Motor neuron (in vitro differentiated cells): ENCODE measurements around the gene ZNF536. TPM values are rescaled to one million over a fixed set of nuclear protein-coding genes. Genes with fewer than 3 reads are reported as not detected.

ENCODE experiments used
- ATAC-seq, 8 experiments: fragments of 200-7000 bp; cut with Tn5 transposase; replicated peaks in 6 of 8; 2 replicates each; pipeline ENCODE4 v1.8.0; 2021; ENCODE audit warnings: mild to moderate bottlenecking in 8 of 8, moderate library complexity in 8 of 8
- H3K27ac ChIP-seq, 2 donors: fragments of 250-450 bp; sonication (Bioruptor Pico); 2 replicates each; pipeline ENCODE4 v1.9.0; 2021; ENCODE audit warnings: antibody characterized with exemption in 2 of 2, mild to moderate bottlenecking in 2 of 2, moderate library complexity in 1 of 2
- H3K4me1 ChIP-seq, 2 donors: fragments of 250-450 bp; sonication (Bioruptor Pico); replicated peaks in 1 of 2; 2 replicates each; pipeline ENCODE4 v1.6.1; 2021; ENCODE audit warnings: antibody characterized with exemption in 2 of 2, mild to moderate bottlenecking in 2 of 2, moderate library complexity in 1 of 2
- H3K4me3 ChIP-seq, 5 donors: fragments of 250-450 bp; sonication (Bioruptor Pico); 2 replicates each; pipeline ENCODE4 v1.9.0; 2021; ENCODE audit warnings: antibody characterized with exemption in 5 of 5, mild to moderate bottlenecking in 5 of 5, moderate library complexity in 4 of 5
- WGBS, 10 experiments: fragments of 450-650 bp; shearing (Covaris generic); methylation state at CpG; one replicate each; pipeline ENCODE4 v1.0.0; 2022; 5-methylcytosine and 5-hydroxymethylcytosine counted together
- in situ Hi-C, 9 experiments: fragments of 400-800 bp; cut with MboI; loops; one replicate each; pipeline ENCODE4 v1.15.0; 2021; ENCODE audit warnings: low sequenced_read_pairs in 9 of 9, low pct_unique_long_range_greater_than_20kb in 2 of 9; ENCODE audit not compliant: unreplicated experiment in 9 of 9
- total RNA-seq, 8 experiments: library from RNA; unstranded; fragments of 300-600 nt; gene quantifications; 2 replicates each; pipeline versions ENCODE4 v1.2.3 to v1.2.4, GENCODE V29; 2022

Gene ZNF536
- total RNA-seq, 8 experiments from 2014 or later, result 10.0 to 37.2 (median 25.4) TPM

- 40 to 97% (median 83%) methylated on average over 1 to 7 of the region's 7 CpGs; no CpG with 5 or more reads in 1 of the 10 experiments for WGBS, 10 experiments
- ATAC-seq, result peak in 4 of 8 experiments; percentile 57 to 76 (median 65)
- H3K4me3 ChIP-seq, result no peak overlapping the region
- no peak overlapping the region for H3K27ac ChIP-seq
- in situ Hi-C loops, result no loop called here
- H3K4me1 ChIP-seq, result peaks cover 27 to 45% of the 10 kb centered on the region in 2 donors
Measured at GRCh38 chr19:30525383-30525782, 153.2 kb downstream of the ZNF536 start.

- Histone ChIP-seq H3K27ac (no peak overlapping the region), H3K4me1 (peaks cover 11 to 28% of the 10 kb centered on the region in 2 donors), H3K4me3 (no peak overlapping the region)
- in situ Hi-C loops, result no loop called here
- WGBS, 10 experiments, result 51 to 100% (median 91%) methylated on average over 2 to 7 of the region's 8 CpGs; no CpG with 5 or more reads in 1 of the 10 experiments
- no peak for ATAC-seq
Measured at GRCh38 chr19:30528919-30529318, 156.7 kb downstream of the ZNF536 start.

DNA sequence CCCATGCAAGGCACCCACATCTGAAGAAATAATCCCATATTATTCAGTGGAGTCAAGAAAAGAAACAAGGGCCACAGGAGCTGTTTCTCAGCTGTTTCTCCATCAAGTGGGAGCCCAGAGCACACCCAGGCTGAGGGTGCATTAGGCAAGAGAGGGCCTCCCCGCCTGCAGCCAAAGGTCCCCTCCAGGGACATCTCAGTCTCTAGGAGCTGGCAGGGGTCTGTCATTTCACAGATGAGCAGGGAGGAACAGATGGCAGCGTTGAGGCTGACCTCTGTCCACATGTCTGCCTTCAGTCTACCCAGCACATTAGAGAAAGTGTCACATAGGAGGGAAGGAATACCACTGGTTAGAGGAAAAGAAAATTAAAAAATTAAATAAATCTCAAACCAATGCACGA, 157.7 kb downstream of the ZNF536 start:
- H3K4me1 ChIP-seq, result peaks cover 5 to 21% of the 10 kb centered on the region in 2 donors
- no peak overlapping the region for H3K4me3 ChIP-seq
- in situ Hi-C loops, result no loop called here
- peak in 1 of 8 experiments; percentile 38 for ATAC-seq
- 20 to 100% (median 70%) methylated on average over 1 to 3 of the region's 3 CpGs; no CpG with 5 or more reads in 2 of the 10 experiments for WGBS, 10 experiments
- no peak overlapping the region for H3K27ac ChIP-seq

GRCh38 chr19:30530751-30531150, 158.6 kb downstream of the ZNF536 start:
- no peak overlapping the region for H3K4me3 ChIP-seq
- H3K4me1 ChIP-seq, result peaks cover 5 to 21% of the 10 kb centered on the region in 2 donors
- no peak for ATAC-seq
- in situ Hi-C loops, result no loop called here
- 60 to 100% (median 86%) methylated on average over 1 to 4 of the region's 6 CpGs; no CpG with 5 or more reads in 5 of the 10 experiments for WGBS, 10 experiments
- H3K27ac ChIP-seq, result no peak overlapping the region

DNA sequence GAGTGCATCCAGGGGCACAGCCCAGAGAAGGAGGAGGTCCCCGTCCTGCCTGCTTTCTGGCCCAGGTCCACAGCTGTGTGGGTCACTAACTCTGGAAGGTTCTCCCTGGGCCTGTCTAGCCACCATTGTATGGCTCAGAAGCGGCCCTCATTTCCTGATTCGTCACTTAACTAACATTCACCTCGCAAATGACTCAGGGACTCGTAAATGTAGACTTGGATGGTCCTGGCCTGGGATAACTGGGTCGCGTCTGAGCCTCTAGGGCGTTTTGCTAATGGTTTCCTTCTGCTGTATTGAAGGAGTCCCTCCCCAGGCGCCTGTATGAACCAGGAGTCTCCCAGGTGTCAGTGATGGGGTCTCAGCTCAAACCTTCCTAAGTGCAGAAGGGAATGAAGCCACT, 162.8 kb downstream of the ZNF536 start:
- no peak overlapping the region for H3K27ac ChIP-seq
- 20 to 100% (median 90%) methylated on average over 1 to 6 of the region's 9 CpGs; no CpG with 5 or more reads in 3 of the 10 experiments for WGBS, 10 experiments
- H3K4me3 ChIP-seq, result no peak overlapping the region
- no peak for ATAC-seq
- in situ Hi-C loops, result no loop called here
- H3K4me1 ChIP-seq, result peaks cover 0 to 5% of the 10 kb centered on the region in 2 donors

GRCh38 chr19:30536975-30537374, 164.8 kb downstream of the ZNF536 start:
- Histone ChIP-seq H3K4me3 (no peak overlapping the region), H3K4me1 (peaks cover 0 to 3% of the 10 kb centered on the region in 2 donors), H3K27ac (no peak overlapping the region)
- ATAC-seq, result no peak
- 60 to 100% (median 97%) methylated on average over 1 to 3 of the region's 7 CpGs; no CpG with 5 or more reads in 6 of the 10 experiments for WGBS, 10 experiments
- in situ Hi-C loops, result no loop called here

DNA sequence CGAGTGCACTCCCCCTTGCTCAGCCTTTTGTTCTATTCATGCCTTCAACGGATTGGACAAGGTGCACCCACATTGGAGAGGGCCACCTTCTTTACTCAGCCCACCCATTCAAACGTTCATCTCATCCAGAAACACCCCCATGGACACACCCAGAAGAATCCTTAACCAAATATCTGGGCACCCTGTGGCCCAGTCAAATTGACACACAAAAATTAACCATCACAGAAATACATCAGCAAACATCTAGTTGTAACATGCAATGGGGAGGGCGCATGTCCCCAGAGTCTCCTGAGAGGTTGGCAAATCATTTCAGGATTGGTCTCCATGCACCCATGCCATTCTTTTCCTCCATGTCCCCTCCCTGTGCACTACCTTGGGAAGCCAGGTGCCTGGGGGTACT, 167.1 kb downstream of the ZNF536 start:
- H3K4me1 ChIP-seq, result peaks cover 0 to 3% of the 10 kb centered on the region in 2 donors
- no peak overlapping the region for H3K27ac ChIP-seq
- ATAC-seq, result no peak
- 62 to 100% (median 81%) methylated on average over 1 to 4 of the region's 4 CpGs; no CpG with 5 or more reads in 5 of the 10 experiments for WGBS, 10 experiments
- no peak overlapping the region for H3K4me3 ChIP-seq
- in situ Hi-C loops, result no loop called here

DNA sequence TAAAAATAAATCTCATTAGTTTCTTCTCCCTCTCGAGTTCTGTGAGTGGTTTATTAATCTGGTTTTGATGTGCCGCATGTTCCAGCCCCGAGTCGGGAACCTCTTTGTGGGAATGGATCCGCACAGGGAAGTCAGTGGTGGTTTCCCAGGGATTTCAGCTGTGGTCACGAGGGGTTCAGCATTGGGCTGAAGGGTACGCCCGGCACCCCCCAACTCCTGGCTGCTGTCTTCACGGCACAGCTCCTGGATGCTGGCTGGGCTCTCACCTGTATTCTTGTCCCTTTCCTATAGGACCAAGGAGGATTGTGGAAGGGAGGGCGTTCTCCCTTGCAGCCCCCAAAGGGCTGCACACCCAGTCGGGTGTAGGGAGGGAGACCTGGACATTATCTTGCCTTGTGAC, 167.8 kb downstream of the ZNF536 start:
- Histone ChIP-seq H3K4me1 (peaks cover 0 to 3% of the 10 kb centered on the region in 2 donors), H3K27ac (no peak overlapping the region), H3K4me3 (no peak overlapping the region)
- no peak for ATAC-seq
- WGBS, 10 experiments, result 47 to 94% (median 89%) methylated on average over 3 to 9 of the region's 11 CpGs; no CpG with 5 or more reads in 4 of the 10 experiments
- in situ Hi-C loops, result no loop called here

GRCh38 chr19:30540761-30541160, 168.6 kb downstream of the ZNF536 start:
- no peak for ATAC-seq

DNA sequence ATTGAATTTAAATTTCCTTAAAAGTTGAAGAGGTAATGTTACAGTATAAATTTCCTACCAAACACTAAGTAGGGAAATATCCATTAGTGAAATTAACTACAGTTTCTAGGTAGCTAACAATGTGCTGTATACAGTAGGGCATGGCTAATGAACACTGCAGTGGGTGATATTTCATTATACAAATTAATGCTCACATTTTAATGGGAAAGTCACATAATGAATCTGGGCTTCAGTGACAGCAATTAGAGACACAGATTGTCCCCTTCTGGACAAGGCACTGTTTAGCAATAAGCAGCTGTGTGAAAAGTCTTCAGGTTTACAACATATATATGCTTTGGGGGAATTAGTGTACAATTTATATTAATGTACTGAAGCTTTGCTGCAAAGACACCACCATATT, 169.4 kb downstream of the ZNF536 start:
- ATAC-seq, result peak in 2 of 8 experiments; percentile 42 to 71
- Histone ChIP-seq H3K27ac (no peak overlapping the region), H3K4me3 (no peak overlapping the region), H3K4me1 (peaks cover 7% of the 10 kb centered on the region in 2 donors)
- in situ Hi-C loops, result no loop called here

More at GRCh38 chr19:30540761-30541160, 168.6 kb downstream of the ZNF536 start:
- in situ Hi-C loops, result no loop called here
- Histone ChIP-seq H3K4me1 (no peaks in the 10 kb centered on the region), H3K4me3 (no peak overlapping the region), H3K27ac (no peak overlapping the region)
- 25 to 100% (median 82%) methylated on average over 1 to 5 of the region's 6 CpGs; no CpG with 5 or more reads in 3 of the 10 experiments for WGBS, 10 experiments

GRCh38 chr19:30543243-30543945, 171.2 kb downstream of the ZNF536 start:
- Histone ChIP-seq H3K4me3 (no peak overlapping the region), H3K4me1 (peaks cover 10 to 15% of the 10 kb centered on the region in 2 donors), H3K27ac (no peak overlapping the region)
- in situ Hi-C loops, result no loop called here
- WGBS, 10 experiments, result 67 to 100% (median 100%) methylated on average over 1 to 3 of the region's 9 CpGs; no CpG with 5 or more reads in 5 of the 10 experiments
- no peak for ATAC-seq

GRCh38 chr19:30545752-30546151, 173.6 kb downstream of the ZNF536 start:
- Histone ChIP-seq H3K4me1 (peaks cover 13 to 19% of the 10 kb centered on the region in 2 donors), H3K27ac (no peak overlapping the region)
- WGBS, 10 experiments, result 51 to 100% (median 78%) methylated on average over 1 to 3 of the region's 7 CpGs; no CpG with 5 or more reads in 4 of the 10 experiments

GRCh38 chr19:30546332-30546731, 174.1 kb downstream of the ZNF536 start:
- WGBS, 10 experiments, result 30 to 80% (median 43%) methylated on average over 1 to 5 of the region's 6 CpGs; no CpG with 5 or more reads in 1 of the 10 experiments
- Histone ChIP-seq H3K27ac (peak overlapping the region in 1 of 2 donors; percentile 46), H3K4me1 (peaks cover 16 to 22% of the 10 kb centered on the region in 2 donors), H3K4me3 (no peak overlapping the region)
- peak in 4 of 8 experiments; percentile 15 to 50 (median 26) for ATAC-seq
- in situ Hi-C loops, result no loop called here

More at GRCh38 chr19:30545752-30546151, 173.6 kb downstream of the ZNF536 start:
- no peak overlapping the region for H3K4me3 ChIP-seq
- in situ Hi-C loops, result no loop called here
- ATAC-seq, result no peak
